A549 (cell line): ENCODE data around the gene CCDC157.

Source experiments
- CHD2 ChIP-seq: fragments of 150-350 bp; IDR thresholded peaks from 2 replicates; pipeline ENCODE4 v1.6.1; 2014; ENCODE audit warnings: low read length; ENCODE audit not compliant: partially characterized antibody
- ESRRA ChIP-seq: fragments of 150-350 bp; IDR thresholded peaks from 2 replicates; pipeline ENCODE4 v1.6.1; 2014; ENCODE audit warnings: mild to moderate bottlenecking, low read length, borderline replicate concordance
- JUNB ChIP-seq: fragments of >200 bp; sonication (Bioruptor Twin); formaldehyde crosslinking; IDR thresholded peaks from 2 replicates; pipeline ENCODE4 v1.6.1; 2016
- PHF8 ChIP-seq: fragments of 200-600 bp; sonication (generic); IDR thresholded peaks from 2 replicates; pipeline ENCODE4 v1.6.1; 2016; ENCODE audit warnings: low read depth, mild to moderate bottlenecking, antibody characterized with exemption, moderate library complexity, borderline replicate concordance
- POLR2A ChIP-seq: IDR thresholded peaks from 2 replicates; pipeline ENCODE4 v1.6.1; 2012; ENCODE audit warnings: mild to moderate bottlenecking, low read length
- RAD21 ChIP-seq, 2 experiments: fragments of >200 bp in 1 of 2; sonication (Bioruptor Twin) in 1 of 2; formaldehyde crosslinking in 1 of 2; IDR thresholded peaks in 1 of 2; conservative IDR thresholded peaks in 1 of 2; 2 replicates in 1 of 2; 3 replicates in 1 of 2; pipeline ENCODE4 v1.6.1; 2012 to 2018; ENCODE audit warnings: inconsistent platforms in 1 of 2
- RFX5 ChIP-seq: fragments of 450-650 bp; IDR thresholded peaks from 2 replicates; pipeline ENCODE4 v1.7.1; 2014; ENCODE audit warnings: antibody characterized with exemption, mild to moderate bottlenecking, moderate library complexity
- SMC3 ChIP-seq: fragments of >200 bp; sonication (Bioruptor Twin); formaldehyde crosslinking; IDR thresholded peaks from 3 replicates; pipeline ENCODE4 v1.6.1; 2018; ENCODE audit warnings: inconsistent platforms
- SREBF2 ChIP-seq: fragments of 450-650 bp; IDR thresholded peaks from 2 replicates; pipeline ENCODE4 v1.6.1; 2014; ENCODE audit warnings: mild to moderate bottlenecking, moderate library complexity
- TF ChIP-seq, protein P1 (sequence below): fragments of >200 bp; sonication (Bioruptor Twin); formaldehyde crosslinking; IDR thresholded peaks from 3 replicates; pipeline ENCODE4 v1.5.1; 2016
- TF ChIP-seq, protein P2 (sequence below): fragments of 250-450 bp; sonication (Bioruptor Pico); IDR thresholded peaks from 2 replicates; pipeline ENCODE4 v1.5.0; 2020; ENCODE audit warnings: low read depth, mild to moderate bottlenecking, moderate library complexity
- TF ChIP-seq, protein P3 (sequence below): fragments of 200-600 bp; sonication (generic); IDR thresholded peaks from 2 replicates; pipeline ENCODE4 v1.6.1; 2016; ENCODE audit warnings: antibody characterized with exemption, mild to moderate bottlenecking, moderate library complexity

DNA sequence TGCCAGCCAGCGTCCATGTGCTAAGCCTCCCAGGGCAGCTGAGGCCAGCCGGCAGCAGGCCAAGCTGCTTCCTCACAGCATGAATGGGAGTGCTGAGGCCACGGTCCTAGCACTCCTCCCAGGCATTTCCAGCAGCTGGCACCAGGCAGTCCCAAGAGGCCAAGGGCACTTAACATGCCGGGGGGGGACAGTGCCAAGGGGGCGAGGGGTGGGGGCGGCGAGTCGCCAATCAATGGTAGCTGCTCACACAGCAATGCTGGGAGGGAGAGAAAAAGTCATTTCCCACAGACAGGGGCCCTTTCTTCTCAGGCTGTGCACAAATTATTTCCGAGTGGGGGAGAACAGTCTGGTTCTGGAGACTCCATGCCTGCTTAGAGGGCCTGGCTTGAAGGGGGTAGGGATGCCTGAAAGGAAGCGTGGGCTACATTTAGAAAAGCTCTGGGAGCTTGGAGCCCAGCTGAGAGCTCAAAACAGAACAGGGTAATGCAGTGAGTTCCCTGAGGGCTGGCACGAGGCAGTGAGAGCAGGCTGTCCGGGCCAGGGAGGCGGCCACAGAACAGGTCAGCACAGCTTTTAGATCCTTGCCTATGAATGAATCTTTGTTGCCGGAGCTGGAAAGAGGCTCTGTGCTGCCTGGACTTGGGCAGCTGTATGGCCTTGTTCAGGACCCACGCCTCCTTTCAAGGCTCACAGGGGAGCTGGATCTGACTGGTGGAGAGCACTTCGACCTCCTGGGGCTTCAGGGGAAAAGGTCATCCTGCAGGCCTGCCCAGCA is 15.7 kb upstream of the CCDC157 start:
- TF ChIP-seq RAD21 (conservative IDR thresholded peaks at IDR 0.05 in 1 of 2, IDR thresholded peaks at IDR 0.05 in 1 of 2) (no peak), CHD2 (no peak), POLR2A (no peak), SMC3 (no peak), JUNB (no peak), ESRRA (no peak), PHF8 (no peak), RFX5 (no peak), SREBF2 (no peak)
- TF ChIP-seq, protein P1, sequence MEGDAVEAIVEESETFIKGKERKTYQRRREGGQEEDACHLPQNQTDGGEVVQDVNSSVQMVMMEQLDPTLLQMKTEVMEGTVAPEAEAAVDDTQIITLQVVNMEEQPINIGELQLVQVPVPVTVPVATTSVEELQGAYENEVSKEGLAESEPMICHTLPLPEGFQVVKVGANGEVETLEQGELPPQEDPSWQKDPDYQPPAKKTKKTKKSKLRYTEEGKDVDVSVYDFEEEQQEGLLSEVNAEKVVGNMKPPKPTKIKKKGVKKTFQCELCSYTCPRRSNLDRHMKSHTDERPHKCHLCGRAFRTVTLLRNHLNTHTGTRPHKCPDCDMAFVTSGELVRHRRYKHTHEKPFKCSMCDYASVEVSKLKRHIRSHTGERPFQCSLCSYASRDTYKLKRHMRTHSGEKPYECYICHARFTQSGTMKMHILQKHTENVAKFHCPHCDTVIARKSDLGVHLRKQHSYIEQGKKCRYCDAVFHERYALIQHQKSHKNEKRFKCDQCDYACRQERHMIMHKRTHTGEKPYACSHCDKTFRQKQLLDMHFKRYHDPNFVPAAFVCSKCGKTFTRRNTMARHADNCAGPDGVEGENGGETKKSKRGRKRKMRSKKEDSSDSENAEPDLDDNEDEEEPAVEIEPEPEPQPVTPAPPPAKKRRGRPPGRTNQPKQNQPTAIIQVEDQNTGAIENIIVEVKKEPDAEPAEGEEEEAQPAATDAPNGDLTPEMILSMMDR: no peak
- TF ChIP-seq, protein P2, sequence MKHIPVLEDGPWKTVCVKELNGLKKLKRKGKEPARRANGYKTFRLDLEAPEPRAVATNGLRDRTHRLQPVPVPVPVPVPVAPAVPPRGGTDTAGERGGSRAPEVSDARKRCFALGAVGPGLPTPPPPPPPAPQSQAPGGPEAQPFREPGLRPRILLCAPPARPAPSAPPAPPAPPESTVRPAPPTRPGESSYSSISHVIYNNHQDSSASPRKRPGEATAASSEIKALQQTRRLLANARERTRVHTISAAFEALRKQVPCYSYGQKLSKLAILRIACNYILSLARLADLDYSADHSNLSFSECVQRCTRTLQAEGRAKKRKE (CRISPR knock-in tag): no peak
- TF ChIP-seq, protein P3, sequence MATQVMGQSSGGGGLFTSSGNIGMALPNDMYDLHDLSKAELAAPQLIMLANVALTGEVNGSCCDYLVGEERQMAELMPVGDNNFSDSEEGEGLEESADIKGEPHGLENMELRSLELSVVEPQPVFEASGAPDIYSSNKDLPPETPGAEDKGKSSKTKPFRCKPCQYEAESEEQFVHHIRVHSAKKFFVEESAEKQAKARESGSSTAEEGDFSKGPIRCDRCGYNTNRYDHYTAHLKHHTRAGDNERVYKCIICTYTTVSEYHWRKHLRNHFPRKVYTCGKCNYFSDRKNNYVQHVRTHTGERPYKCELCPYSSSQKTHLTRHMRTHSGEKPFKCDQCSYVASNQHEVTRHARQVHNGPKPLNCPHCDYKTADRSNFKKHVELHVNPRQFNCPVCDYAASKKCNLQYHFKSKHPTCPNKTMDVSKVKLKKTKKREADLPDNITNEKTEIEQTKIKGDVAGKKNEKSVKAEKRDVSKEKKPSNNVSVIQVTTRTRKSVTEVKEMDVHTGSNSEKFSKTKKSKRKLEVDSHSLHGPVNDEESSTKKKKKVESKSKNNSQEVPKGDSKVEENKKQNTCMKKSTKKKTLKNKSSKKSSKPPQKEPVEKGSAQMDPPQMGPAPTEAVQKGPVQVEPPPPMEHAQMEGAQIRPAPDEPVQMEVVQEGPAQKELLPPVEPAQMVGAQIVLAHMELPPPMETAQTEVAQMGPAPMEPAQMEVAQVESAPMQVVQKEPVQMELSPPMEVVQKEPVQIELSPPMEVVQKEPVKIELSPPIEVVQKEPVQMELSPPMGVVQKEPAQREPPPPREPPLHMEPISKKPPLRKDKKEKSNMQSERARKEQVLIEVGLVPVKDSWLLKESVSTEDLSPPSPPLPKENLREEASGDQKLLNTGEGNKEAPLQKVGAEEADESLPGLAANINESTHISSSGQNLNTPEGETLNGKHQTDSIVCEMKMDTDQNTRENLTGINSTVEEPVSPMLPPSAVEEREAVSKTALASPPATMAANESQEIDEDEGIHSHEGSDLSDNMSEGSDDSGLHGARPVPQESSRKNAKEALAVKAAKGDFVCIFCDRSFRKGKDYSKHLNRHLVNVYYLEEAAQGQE: no peak
